ENCODE results near the gene FAM184A. TPM values are rescaled to one million over a fixed set of nuclear protein-coding genes. Genes with fewer than 3 reads are reported as not detected.

FAM184A gene
- total and polyA plus RNA-seq, 2 of the 13 experiments (the other 11 are each of a cell fraction or from before 2014, with no cell fraction given): 7.0 to 18.0 TPM

DNA sequence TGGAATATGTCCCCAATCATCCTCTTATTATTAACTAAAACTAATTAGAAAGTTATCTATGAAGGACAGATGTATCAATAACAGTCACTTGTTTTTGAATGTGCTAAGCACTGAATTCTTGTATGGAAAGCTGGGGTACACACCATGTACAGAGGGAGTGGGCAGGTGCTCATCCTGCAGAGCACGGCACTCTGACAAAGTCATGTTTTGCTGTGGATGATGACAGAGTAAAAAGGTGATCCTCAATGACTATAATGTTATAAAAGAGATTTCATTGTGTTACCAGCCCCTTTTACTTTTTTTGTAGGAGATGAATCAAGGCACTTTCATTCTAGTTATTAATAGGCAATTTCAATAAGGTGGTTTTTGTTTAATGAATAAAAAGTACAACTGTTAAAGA, 92.2 kb downstream of the FAM184A start:
- TF ChIP-seq ZNF496 (CRISPR knock-in tag; IDR thresholded peaks at IDR 0.05; ENCODE audit: insufficient replicate concordance) (no peak), NONO (IDR thresholded peaks at IDR 0.05) (no peak), NONO (CRISPR knock-in tag; conservative IDR thresholded peaks at IDR 0.05) (no peak), RBM39 (IDR thresholded peaks at IDR 0.05; ENCODE audit: low read depth, low read length, poor library complexity, severe bottlenecking) (no peak), HOXA3 (CRISPR knock-in tag; IDR thresholded peaks at IDR 0.05) (no peak), GATAD1 (CRISPR knock-in tag; IDR thresholded peaks at IDR 0.05) (no peak), U2AF1 (optimal IDR thresholded peaks at IDR 0.05; ENCODE audit: low read depth, low read length) (no peak), SALL1 (CRISPR knock-in tag; IDR thresholded peaks at IDR 0.05) (no peak), GATA4 (IDR thresholded peaks at IDR 0.05; ENCODE audit: borderline replicate concordance, low read depth) (no peak)
- TF ChIP-seq, protein P1, sequence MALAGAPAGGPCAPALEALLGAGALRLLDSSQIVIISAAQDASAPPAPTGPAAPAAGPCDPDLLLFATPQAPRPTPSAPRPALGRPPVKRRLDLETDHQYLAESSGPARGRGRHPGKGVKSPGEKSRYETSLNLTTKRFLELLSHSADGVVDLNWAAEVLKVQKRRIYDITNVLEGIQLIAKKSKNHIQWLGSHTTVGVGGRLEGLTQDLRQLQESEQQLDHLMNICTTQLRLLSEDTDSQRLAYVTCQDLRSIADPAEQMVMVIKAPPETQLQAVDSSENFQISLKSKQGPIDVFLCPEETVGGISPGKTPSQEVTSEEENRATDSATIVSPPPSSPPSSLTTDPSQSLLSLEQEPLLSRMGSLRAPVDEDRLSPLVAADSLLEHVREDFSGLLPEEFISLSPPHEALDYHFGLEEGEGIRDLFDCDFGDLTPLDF (CRISPR knock-in tag; IDR thresholded peaks at IDR 0.05): no peak
- TF ChIP-seq, protein P2, sequence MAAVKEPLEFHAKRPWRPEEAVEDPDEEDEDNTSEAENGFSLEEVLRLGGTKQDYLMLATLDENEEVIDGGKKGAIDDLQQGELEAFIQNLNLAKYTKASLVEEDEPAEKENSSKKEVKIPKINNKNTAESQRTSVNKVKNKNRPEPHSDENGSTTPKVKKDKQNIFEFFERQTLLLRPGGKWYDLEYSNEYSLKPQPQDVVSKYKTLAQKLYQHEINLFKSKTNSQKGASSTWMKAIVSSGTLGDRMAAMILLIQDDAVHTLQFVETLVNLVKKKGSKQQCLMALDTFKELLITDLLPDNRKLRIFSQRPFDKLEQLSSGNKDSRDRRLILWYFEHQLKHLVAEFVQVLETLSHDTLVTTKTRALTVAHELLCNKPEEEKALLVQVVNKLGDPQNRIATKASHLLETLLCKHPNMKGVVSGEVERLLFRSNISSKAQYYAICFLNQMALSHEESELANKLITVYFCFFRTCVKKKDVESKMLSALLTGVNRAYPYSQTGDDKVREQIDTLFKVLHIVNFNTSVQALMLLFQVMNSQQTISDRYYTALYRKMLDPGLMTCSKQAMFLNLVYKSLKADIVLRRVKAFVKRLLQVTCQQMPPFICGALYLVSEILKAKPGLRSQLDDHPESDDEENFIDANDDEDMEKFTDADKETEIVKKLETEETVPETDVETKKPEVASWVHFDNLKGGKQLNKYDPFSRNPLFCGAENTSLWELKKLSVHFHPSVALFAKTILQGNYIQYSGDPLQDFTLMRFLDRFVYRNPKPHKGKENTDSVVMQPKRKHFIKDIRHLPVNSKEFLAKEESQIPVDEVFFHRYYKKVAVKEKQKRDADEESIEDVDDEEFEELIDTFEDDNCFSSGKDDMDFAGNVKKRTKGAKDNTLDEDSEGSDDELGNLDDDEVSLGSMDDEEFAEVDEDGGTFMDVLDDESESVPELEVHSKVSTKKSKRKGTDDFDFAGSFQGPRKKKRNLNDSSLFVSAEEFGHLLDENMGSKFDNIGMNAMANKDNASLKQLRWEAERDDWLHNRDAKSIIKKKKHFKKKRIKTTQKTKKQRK (IDR thresholded peaks at IDR 0.05; ENCODE audit: low read length): no peak
- BruUV-seq (replicated peaks): no TSS peak
- POLR2A ChIA-PET: no interaction called here
- Histone ChIP-seq H2AFZ (ENCODE audit: low read length) (no peak overlapping the region), H3K27ac (ENCODE audit: extremely low read length, insufficient read depth, low read length) (no peak overlapping the region), H4K20me1 (ENCODE audit: insufficient read depth, low read length) (no peaks in the 10 kb centered on the region), H3K36me3 (replicated peaks in 1 of 2; ENCODE audit: control insufficient read depth in 1 of 2, insufficient read depth in 2 of 2, low read length in 2 of 2) (no peaks in the 10 kb centered on the region), H3K9ac (ENCODE audit: insufficient read depth, low read depth, low read length) (no peak overlapping the region), H3K79me2 (ENCODE audit: insufficient read depth, low read length) (no peaks in the 10 kb centered on the region), H3K27me3 (ENCODE audit: control insufficient read depth in 1 of 2, insufficient read depth in 2 of 2, low read length in 2 of 2) (no peaks in the 10 kb centered on the region), H3K4me1 (ENCODE audit: insufficient read depth, low read length) (no peaks in the 10 kb centered on the region), H3K4me2 (ENCODE audit: low read depth, low read length) (no peak overlapping the region), H3K9me3 (ENCODE audit: low read length) (no peaks in the 10 kb centered on the region), H3K4me3 (replicated peaks in 1 of 3; ENCODE audit: insufficient read depth in 1 of 3, low read depth in 2 of 3, low read length in 3 of 3) (no peak overlapping the region)
- CTCF ChIA-PET (ENCODE audit: low intra/inter-chr PET ratio, low total read pairs): no interaction called here
- WGBS (ENCODE audit: low lambda C conversion rate): 94% methylated on average over 1 of the region's 1 CpG
- no peak for ATAC-seq
- in situ Hi-C loops (cut with HindIII; ENCODE audit: extremely low pct_ligation_motif_present, low pct_unique_long_range_greater_than_20kb): no loop called here
- DNase-seq (ENCODE audit: low spot score): no peak
- intact Hi-C loops (cut with micrococcal nuclease; ENCODE audit: unreplicated experiment): no loop called here
- no peak for FAIRE-seq
